GM12891 (cell line): ENCODE data around the gene ZNF391.

ENCODE experiments used
- POLR2A ChIP-seq: IDR thresholded peaks from 2 replicates; pipeline ENCODE4 v1.6.1; 2011; ENCODE audit warnings: low read depth, low read length, control low read depth
- SPI1 ChIP-seq: IDR thresholded peaks from 2 replicates; pipeline ENCODE4 v1.6.1; 2011; ENCODE audit warnings: low read depth, low read length, control low read depth

DNA sequence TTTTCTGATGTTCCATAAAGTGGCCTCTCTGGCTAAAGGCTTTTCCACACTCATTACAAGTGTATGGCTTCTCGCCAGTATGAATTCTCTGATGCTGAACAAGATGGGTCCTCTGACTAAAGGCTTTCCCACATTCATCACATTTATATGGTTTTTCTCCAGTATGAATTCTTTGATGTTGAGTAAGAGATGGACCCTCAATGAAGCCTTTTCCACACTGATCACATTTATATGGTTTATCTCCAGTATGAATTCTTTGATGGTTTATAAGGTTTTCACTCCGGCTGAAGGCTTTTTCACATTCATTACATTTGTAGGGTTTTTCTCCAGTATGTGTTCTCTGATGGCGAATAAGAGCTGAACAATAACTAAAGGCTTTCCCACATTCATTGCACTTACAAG lies 63.9 kb downstream of the ZNF391 start:
- TF ChIP-seq SPI1 (no peak), POLR2A (no peak)
